Adrenal gland (tissue), 5 donors: ENCODE results near the gene FAM156A.
"Not testable (repeated sequence)": the region's sequence is repeated elsewhere in the genome, so short reads cannot be mapped to it uniquely, and the experiment has no call there.

Experiments
- POLR2A ChIP-seq, 2 donors: fragments of 450-650 bp; IDR thresholded peaks; one replicate each; pipeline ENCODE4 v1.6.1; 2017; ENCODE audit warnings: antibody characterized with exemption in 2 of 2, mild to moderate bottlenecking in 2 of 2, moderate library complexity in 1 of 2
- TF ChIP-seq, protein P1 (sequence below), 6 experiments: fragments of 450-650 bp in 4 of 6; fragments of 200-600 bp in 2 of 6; sonication (generic) in 1 of 6; IDR thresholded peaks; 1 replicate in 5 of 6; 2 replicates in 1 of 6; pipeline versions ENCODE4 v1.5.1 to v1.8.0; 2016 to 2021; ENCODE audit warnings: antibody characterized with exemption in 6 of 6, mild to moderate bottlenecking in 2 of 6, moderate library complexity in 1 of 6
- donor health status: DM: no; HTN: no; CAD: no.

DNA sequence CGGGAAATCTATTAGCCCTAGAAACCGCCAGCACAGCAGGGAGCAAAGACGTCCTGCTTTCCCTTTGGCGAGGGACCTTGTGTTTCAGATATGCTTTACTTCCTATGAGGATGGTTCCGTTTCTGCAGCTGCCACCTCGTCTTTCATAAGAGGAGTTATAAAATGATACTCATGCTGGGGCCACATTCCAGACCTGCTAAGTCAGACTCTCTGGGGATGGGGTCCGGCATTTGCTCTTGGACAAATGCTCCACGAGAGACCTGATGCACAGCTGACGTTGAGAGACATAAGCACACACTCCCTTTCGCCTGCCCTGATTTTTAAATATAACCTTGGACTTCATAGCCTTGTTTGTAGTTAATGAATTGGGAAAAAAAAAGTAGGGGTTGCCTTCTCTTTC is 16.6 kb downstream of the FAM156A start:
- TF ChIP-seq, protein P1, sequence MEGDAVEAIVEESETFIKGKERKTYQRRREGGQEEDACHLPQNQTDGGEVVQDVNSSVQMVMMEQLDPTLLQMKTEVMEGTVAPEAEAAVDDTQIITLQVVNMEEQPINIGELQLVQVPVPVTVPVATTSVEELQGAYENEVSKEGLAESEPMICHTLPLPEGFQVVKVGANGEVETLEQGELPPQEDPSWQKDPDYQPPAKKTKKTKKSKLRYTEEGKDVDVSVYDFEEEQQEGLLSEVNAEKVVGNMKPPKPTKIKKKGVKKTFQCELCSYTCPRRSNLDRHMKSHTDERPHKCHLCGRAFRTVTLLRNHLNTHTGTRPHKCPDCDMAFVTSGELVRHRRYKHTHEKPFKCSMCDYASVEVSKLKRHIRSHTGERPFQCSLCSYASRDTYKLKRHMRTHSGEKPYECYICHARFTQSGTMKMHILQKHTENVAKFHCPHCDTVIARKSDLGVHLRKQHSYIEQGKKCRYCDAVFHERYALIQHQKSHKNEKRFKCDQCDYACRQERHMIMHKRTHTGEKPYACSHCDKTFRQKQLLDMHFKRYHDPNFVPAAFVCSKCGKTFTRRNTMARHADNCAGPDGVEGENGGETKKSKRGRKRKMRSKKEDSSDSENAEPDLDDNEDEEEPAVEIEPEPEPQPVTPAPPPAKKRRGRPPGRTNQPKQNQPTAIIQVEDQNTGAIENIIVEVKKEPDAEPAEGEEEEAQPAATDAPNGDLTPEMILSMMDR (IDR thresholded peaks at IDR 0.05) = not testable (repeated sequence)
- not testable (repeated sequence) for TF ChIP-seq POLR2A (IDR thresholded peaks at IDR 0.05)
